Nephron (organoid): ENCODE data around the gene GNAT3.
A peak's percentile ranks its signal among the peaks of the same experiment; 100 is the strongest.

Experiments
- H3K27ac Mint-ChIP-seq, 3 experiments: 2 replicates each; pipeline ENCODE4 v1.8.0; 2020; ENCODE audit warnings: mixed read lengths in 3 of 3, mild to moderate bottlenecking in 2 of 3, moderate library complexity in 1 of 3
- H3K27me3 Mint-ChIP-seq: 2 replicates; pipeline ENCODE4 v1.8.0; 2021; ENCODE audit warnings: low read depth, mild to moderate bottlenecking, moderate library complexity, mixed read lengths
- H3K36me3 Mint-ChIP-seq: 2 replicates; pipeline ENCODE4 v1.8.0; 2020; ENCODE audit warnings: low read depth, mixed read lengths
- H3K4me1 Mint-ChIP-seq: 2 replicates; pipeline ENCODE4 v1.8.0; 2020; ENCODE audit warnings: mixed read lengths
- H3K4me3 Mint-ChIP-seq, 3 experiments: 2 replicates each; pipeline ENCODE4 v1.8.0; 2020; ENCODE audit warnings: mild to moderate bottlenecking in 3 of 3, mixed read lengths in 3 of 3, moderate library complexity in 2 of 3
- H3K9me3 Mint-ChIP-seq: 2 replicates; pipeline ENCODE4 v1.8.0; 2020; ENCODE audit warnings: mixed read lengths
- TF ChIP-seq, protein P1 (sequence below), 3 experiments: fragments of 200-600 bp; sonication (generic); IDR thresholded peaks; one replicate each; pipeline ENCODE4 v1.5.0; 2021; ENCODE audit warnings: antibody characterized with exemption in 3 of 3; ENCODE audit not compliant: unreplicated experiment in 3 of 3

Gene GNAT3

DNA sequence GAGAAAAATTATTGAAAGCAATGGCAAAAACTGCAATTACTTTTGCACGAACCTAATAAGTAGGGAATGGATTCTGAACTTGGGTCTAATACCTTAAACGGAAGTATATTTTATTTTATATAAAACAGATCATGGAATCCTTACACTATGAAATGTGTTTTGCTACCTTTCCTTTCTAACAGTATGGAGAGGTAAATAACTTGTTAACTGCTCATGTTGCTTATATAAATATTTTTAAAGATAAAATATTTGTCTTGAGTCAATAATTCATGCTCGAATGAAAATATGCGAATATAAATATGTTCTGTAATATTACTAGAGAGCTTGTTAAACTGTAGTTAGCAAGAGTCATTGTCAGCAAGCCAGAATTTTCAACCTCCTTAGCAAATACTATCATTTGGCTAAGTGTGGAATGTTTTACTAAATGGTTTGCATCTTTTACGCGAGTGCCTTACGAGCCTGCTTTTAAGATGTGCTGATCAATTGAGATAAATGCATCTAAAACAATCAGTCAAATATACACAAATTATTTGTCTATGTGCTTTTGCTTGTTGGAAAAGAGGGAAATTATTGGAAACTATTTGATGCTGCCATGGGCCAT, 5.9 kb downstream of the GNAT3 start:
- H3K9me3 Mint-ChIP-seq, result no peaks in the 10 kb centered on the region
- no peaks in the 10 kb centered on the region for H3K36me3 Mint-ChIP-seq
- H3K4me3 Mint-ChIP-seq, result no peak overlapping the region
- H3K27ac Mint-ChIP-seq, result no peak overlapping the region
- H3K27me3 Mint-ChIP-seq, result no peaks in the 10 kb centered on the region
- TF ChIP-seq, protein P1, sequence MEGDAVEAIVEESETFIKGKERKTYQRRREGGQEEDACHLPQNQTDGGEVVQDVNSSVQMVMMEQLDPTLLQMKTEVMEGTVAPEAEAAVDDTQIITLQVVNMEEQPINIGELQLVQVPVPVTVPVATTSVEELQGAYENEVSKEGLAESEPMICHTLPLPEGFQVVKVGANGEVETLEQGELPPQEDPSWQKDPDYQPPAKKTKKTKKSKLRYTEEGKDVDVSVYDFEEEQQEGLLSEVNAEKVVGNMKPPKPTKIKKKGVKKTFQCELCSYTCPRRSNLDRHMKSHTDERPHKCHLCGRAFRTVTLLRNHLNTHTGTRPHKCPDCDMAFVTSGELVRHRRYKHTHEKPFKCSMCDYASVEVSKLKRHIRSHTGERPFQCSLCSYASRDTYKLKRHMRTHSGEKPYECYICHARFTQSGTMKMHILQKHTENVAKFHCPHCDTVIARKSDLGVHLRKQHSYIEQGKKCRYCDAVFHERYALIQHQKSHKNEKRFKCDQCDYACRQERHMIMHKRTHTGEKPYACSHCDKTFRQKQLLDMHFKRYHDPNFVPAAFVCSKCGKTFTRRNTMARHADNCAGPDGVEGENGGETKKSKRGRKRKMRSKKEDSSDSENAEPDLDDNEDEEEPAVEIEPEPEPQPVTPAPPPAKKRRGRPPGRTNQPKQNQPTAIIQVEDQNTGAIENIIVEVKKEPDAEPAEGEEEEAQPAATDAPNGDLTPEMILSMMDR (IDR thresholded peaks at IDR 0.05; ENCODE audit: unreplicated experiment in 3 of 3), result no peak
- no peaks in the 10 kb centered on the region for H3K4me1 Mint-ChIP-seq

- TF ChIP-seq, protein P1 (IDR thresholded peaks at IDR 0.05; ENCODE audit: unreplicated experiment in 3 of 3), result no peak
- Mint-ChIP-seq H3K4me3 (no peak overlapping the region), H3K9me3 (peaks cover 3% of the 10 kb centered on the region), H3K36me3 (no peaks in the 10 kb centered on the region), H3K27me3 (no peaks in the 10 kb centered on the region), H3K4me1 (peaks cover 26% of the 10 kb centered on the region), H3K27ac (no peak overlapping the region)
Measured at GRCh38 chr7:80500325-80500724, 11.5 kb downstream of the GNAT3 start.

GRCh38 chr7:80499350-80499953, 12.4 kb downstream of the GNAT3 start:
- H3K27me3 Mint-ChIP-seq, result no peaks in the 10 kb centered on the region
- peaks cover 35% of the 10 kb centered on the region for H3K4me1 Mint-ChIP-seq
- H3K9me3 Mint-ChIP-seq, result peaks cover 3% of the 10 kb centered on the region
- H3K27ac Mint-ChIP-seq, result peak overlapping the region in 1 of 3 experiments; percentile 21
- H3K4me3 Mint-ChIP-seq, result no peak overlapping the region
- no peaks in the 10 kb centered on the region for H3K36me3 Mint-ChIP-seq
- TF ChIP-seq, protein P1 (IDR thresholded peaks at IDR 0.05; ENCODE audit: unreplicated experiment in 3 of 3), result no peak

DNA sequence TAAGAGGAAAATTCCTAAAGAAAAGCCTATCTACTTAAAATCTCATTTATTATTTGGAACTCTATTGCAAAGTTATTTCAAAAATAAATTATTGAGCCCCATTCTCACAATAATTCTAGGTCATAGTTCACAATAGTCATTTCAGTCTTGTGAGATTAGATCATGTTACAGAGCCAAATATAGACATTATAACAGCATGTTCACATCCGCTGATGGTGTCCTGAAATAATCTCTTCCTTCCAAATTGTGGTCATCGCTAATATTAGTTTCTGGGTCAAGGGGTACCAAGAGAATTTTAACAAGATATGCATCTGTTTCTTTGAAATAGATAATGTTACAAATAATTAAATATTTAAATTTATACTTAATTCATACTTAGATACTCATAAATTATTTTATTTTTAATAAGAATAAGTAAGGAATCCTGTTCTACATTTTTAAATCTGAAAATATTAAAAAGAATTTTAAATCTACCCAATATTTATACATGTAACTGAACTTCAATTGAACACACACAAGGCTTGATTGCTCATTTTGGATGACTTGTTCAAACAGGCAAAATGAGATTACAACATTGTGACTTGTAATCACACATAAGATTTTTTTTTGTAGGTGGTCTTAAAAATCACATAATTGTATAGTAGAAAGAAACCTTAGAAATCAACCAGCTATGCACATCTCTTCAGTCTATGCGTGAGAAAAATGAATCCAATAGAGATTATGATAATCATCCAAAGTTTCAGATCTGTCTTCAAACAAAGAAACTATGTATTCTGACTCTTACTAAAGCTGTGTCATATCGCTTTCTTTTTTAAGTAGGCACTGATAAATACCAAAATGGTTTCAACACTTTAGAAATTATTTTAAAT, 13.1 kb downstream of the GNAT3 start:
- H3K27ac Mint-ChIP-seq, result peak overlapping the region in 1 of 3 experiments; percentile 37

GRCh38 chr7:80496586-80496985, 15.3 kb downstream of the GNAT3 start:
- Mint-ChIP-seq H3K27me3 (no peaks in the 10 kb centered on the region), H3K4me1 (peaks cover 35% of the 10 kb centered on the region), H3K9me3 (peaks cover 3% of the 10 kb centered on the region), H3K36me3 (no peaks in the 10 kb centered on the region), H3K27ac (peak overlapping the region in 2 of 3 experiments; percentile 12 to 28), H3K4me3 (peak overlapping the region in 1 of 3 experiments; percentile 24)
- TF ChIP-seq, protein P1 (IDR thresholded peaks at IDR 0.05; ENCODE audit: unreplicated experiment in 3 of 3), result no peak

More for the DNA sequence above, 13.1 kb downstream of the GNAT3 start:
- H3K36me3 Mint-ChIP-seq, result no peaks in the 10 kb centered on the region
- peaks cover 3% of the 10 kb centered on the region for H3K9me3 Mint-ChIP-seq
- TF ChIP-seq, protein P1 (IDR thresholded peaks at IDR 0.05; ENCODE audit: unreplicated experiment in 3 of 3), result no peak
- no peaks in the 10 kb centered on the region for H3K27me3 Mint-ChIP-seq
- H3K4me1 Mint-ChIP-seq, result peaks cover 35% of the 10 kb centered on the region
- no peak overlapping the region for H3K4me3 Mint-ChIP-seq
